GM12874 (cell line): ENCODE measurements around the gene ELMO1.

Experiments used
- CTCF ChIP-seq: IDR thresholded peaks from 2 replicates; pipeline ENCODE4 v1.5.1; 2011; ENCODE audit warnings: low read depth, mild to moderate bottlenecking, control low read depth, low read length, moderate library complexity; ENCODE audit not compliant: insufficient read depth

ELMO1 gene

GRCh38 chr7:37318541-37318940 is 130.1 kb downstream of the ELMO1 start:
- no peak for TF ChIP-seq CTCF

- no peak for TF ChIP-seq CTCF
Observed at GRCh38 chr7:37315772-37316715, 132.6 kb downstream of the ELMO1 start.

- no peak for TF ChIP-seq CTCF
Observed at GRCh38 chr7:37312608-37313007, 136.1 kb downstream of the ELMO1 start.

GRCh38 chr7:37311355-37311754 is 137.3 kb downstream of the ELMO1 start:
- TF ChIP-seq CTCF = no peak

- no peak for TF ChIP-seq CTCF
Observed at GRCh38 chr7:37310327-37311080, 138.2 kb downstream of the ELMO1 start.

- no peak for TF ChIP-seq CTCF
Observed at GRCh38 chr7:37309493-37309892, 139.2 kb downstream of the ELMO1 start.

GRCh38 chr7:37304921-37305320 is 143.7 kb downstream of the ELMO1 start:
- TF ChIP-seq CTCF = no peak
